HCT116 (cell line): Measurements from ENCODE around the gene ROR2. TPM values are rescaled to one million over a fixed set of nuclear protein-coding genes. Genes with fewer than 3 reads are reported as not detected.

Source experiments
- ATAC-seq: fragments of 200-7000 bp; cut with Tn5 transposase; 2 replicates; pipeline ENCODE4 v1.9.1; 2020; ENCODE audit warnings: mild to moderate bottlenecking, moderate library complexity
- BruUV-seq: library from RNA; stranded (reverse); fragments of 400-500 nt; replicated peaks from 2 replicates; lab custom pipeline; 2021; lab: Mats Ljungman, UMichigan
- CTCF ChIA-PET: fragments of 300-600 bp; sonication (Branson Sonifier 250); formaldehyde crosslinking; loops from one replicate; lab custom pipeline; 2021; ENCODE audit warnings: antibody characterized with exemption; lab: Charles Lee
- POLR2A ChIA-PET: fragments of 300-600, 350-600 bp; sonication (Branson Sonifier 250); formaldehyde crosslinking; loops from one replicate; lab custom pipeline; 2021; ENCODE audit warnings: antibody characterized with exemption; lab: Charles Lee
- RAD21 ChIA-PET, 2 experiments: fragments of 300-600 bp; sonication (Branson Sonifier 250); formaldehyde crosslinking; loops; one replicate each; lab custom pipeline; 2023; ENCODE audit warnings: low total read pairs in 2 of 2; ENCODE audit not compliant: uncharacterized antibody in 2 of 2, unreplicated experiment in 2 of 2, low non-redundant PET in 1 of 2; lab: Charles Lee
- DNase-seq: peaks from one replicate; pipeline ENCODE4 v3.0.0-alpha.2; 2010; ENCODE audit warnings: low read depth, low spot score
- H2AFZ ChIP-seq: fragments of 200-600 bp; shearing (Covaris generic), sonication (generic); 2 replicates; pipeline ENCODE4 v1.6.1; 2017; ENCODE audit warnings: low read depth, mixed run types, mixed read lengths, antibody characterized with exemption, low read length; ENCODE audit not compliant: poor library complexity, severe bottlenecking
- H3K27ac ChIP-seq: 2 replicates; pipeline ENCODE4 v1.5.1; 2012; ENCODE audit warnings: low read depth, low read length
- H3K27me3 ChIP-seq: fragments of 200-600 bp; sonication (generic); 2 replicates; pipeline ENCODE4 v1.6.1; 2016; ENCODE audit warnings: mixed run types, low read length, mixed read lengths; ENCODE audit not compliant: insufficient read depth
- H3K36me3 ChIP-seq, 2 experiments: fragments of 200-500 bp in 1 of 2; fragments of 200-600 bp in 1 of 2; sonication (Bioruptor generic) in 1 of 2; sonication (generic) in 1 of 2; 2 replicates each; pipeline versions ENCODE4 v1.5.1 to v1.6.1; 2014 to 2016; ENCODE audit warnings: low read length in 2 of 2, inconsistent platforms in 1 of 2, mixed read lengths in 1 of 2, mixed run types in 1 of 2; ENCODE audit not compliant: insufficient read depth in 2 of 2, control insufficient read depth in 1 of 2
- H3K4me1 ChIP-seq, 2 experiments: fragments of 200-600 bp in 1 of 2; sonication (generic) in 1 of 2; 2 replicates each; pipeline versions ENCODE4 v1.5.1 to v1.6.1; 2012 to 2017; ENCODE audit warnings: low read length in 2 of 2, inconsistent platforms in 1 of 2, mild to moderate bottlenecking in 1 of 2, mixed read lengths in 1 of 2, mixed run types in 1 of 2, moderate library complexity in 1 of 2; ENCODE audit not compliant: insufficient read depth in 2 of 2, control insufficient read depth in 1 of 2
- H3K4me2 ChIP-seq: fragments of 200-600 bp; sonication (generic); 2 replicates; pipeline ENCODE4 v1.6.1; 2017; ENCODE audit warnings: mixed run types, low read length, mixed read lengths
- H3K4me3 ChIP-seq, 2 experiments: fragments of 200-600 bp in 1 of 2; sonication (generic) in 1 of 2; replicated peaks in 1 of 2; 2 replicates each; pipeline ENCODE4 v1.5.1; 2011 to 2016; ENCODE audit warnings: low read length in 2 of 2, control low read depth in 1 of 2, low read depth in 1 of 2, mild to moderate bottlenecking in 1 of 2, mixed read lengths in 1 of 2, mixed run types in 1 of 2
- H3K79me2 ChIP-seq: fragments of 200-600 bp; sonication (generic); 2 replicates; pipeline ENCODE4 v1.6.1; 2017; ENCODE audit warnings: mild to moderate bottlenecking, mixed run types, low read length, moderate library complexity, mixed read lengths; ENCODE audit not compliant: insufficient read depth
- H3K9ac ChIP-seq: fragments of 200-600 bp; sonication (generic); 2 replicates; pipeline ENCODE4 v1.6.1; 2016; ENCODE audit warnings: low read length, mixed read lengths
- H3K9me2 ChIP-seq: fragments of 200-600 bp; sonication (generic), shearing (Covaris generic); 2 replicates; pipeline ENCODE4 v1.6.1; 2017; ENCODE audit warnings: mixed run types, mild to moderate bottlenecking, moderate library complexity; ENCODE audit not compliant: insufficient read depth
- H3K9me3 ChIP-seq, 2 experiments: fragments of 200-500 bp in 1 of 2; fragments of 200-600 bp in 1 of 2; sonication (Bioruptor generic) in 1 of 2; sonication (generic) in 1 of 2; 2 replicates each; pipeline ENCODE4 v1.6.1; 2014 to 2017; ENCODE audit warnings: low read length in 2 of 2, mixed read lengths in 2 of 2, inconsistent platforms in 1 of 2, low read depth in 1 of 2, mild to moderate bottlenecking in 1 of 2, mixed run types in 1 of 2, moderate library complexity in 1 of 2; ENCODE audit not compliant: control insufficient read depth in 1 of 2, insufficient read depth in 1 of 2
- H4K20me1 ChIP-seq: fragments of 200-600 bp; sonication (generic), shearing (Covaris generic); 2 replicates; pipeline ENCODE4 v1.6.1; 2017; ENCODE audit warnings: mixed run types, mild to moderate bottlenecking, moderate library complexity; ENCODE audit not compliant: insufficient read depth
- ATF3 ChIP-seq: IDR thresholded peaks from 2 replicates; pipeline ENCODE4 v1.6.1; 2012
- CEBPB ChIP-seq: IDR thresholded peaks from 2 replicates; pipeline ENCODE4 v1.6.1; 2012; ENCODE audit warnings: low read depth
- CTCF ChIP-seq, 3 experiments: fragments of 200-600 bp in 1 of 3; sonication (generic) in 1 of 3; IDR thresholded peaks in 2 of 3; conservative IDR thresholded peaks in 1 of 3; 2 replicates each; pipeline ENCODE4 v1.5.1; 2012 to 2017; ENCODE audit warnings: low read depth in 2 of 3, low read length in 2 of 3, antibody characterized with exemption in 1 of 3, borderline replicate concordance in 1 of 3, control low read depth in 1 of 3, mild to moderate bottlenecking in 1 of 3, mixed read lengths in 1 of 3, mixed run types in 1 of 3, moderate library complexity in 1 of 3; ENCODE audit not compliant: insufficient read depth in 1 of 3
- EGR1 ChIP-seq: IDR thresholded peaks from 2 replicates; pipeline ENCODE4 v1.6.1; 2012; ENCODE audit warnings: low read depth
- ELF1 ChIP-seq: IDR thresholded peaks from 2 replicates; pipeline ENCODE4 v1.6.1; 2012; ENCODE audit warnings: low read depth, borderline replicate concordance
- EZH2phosphoT487 ChIP-seq: fragments of 200-600 bp; IDR thresholded peaks from 2 replicates; pipeline ENCODE4 v1.6.1; 2018; ENCODE audit warnings: antibody characterized with exemption, borderline replicate concordance
- FOSL1 ChIP-seq: IDR thresholded peaks from 2 replicates; pipeline ENCODE4 v1.6.1; 2012; ENCODE audit warnings: low read depth
- JUND ChIP-seq: IDR thresholded peaks from 2 replicates; pipeline ENCODE4 v1.6.1; 2012
- POLR2AphosphoS5 ChIP-seq: IDR thresholded peaks from 2 replicates; pipeline ENCODE4 v1.6.1; 2011; ENCODE audit warnings: mild to moderate bottlenecking, low read depth, low read length, moderate library complexity
- RAD21 ChIP-seq: IDR thresholded peaks from 2 replicates; pipeline ENCODE4 v1.6.1; 2012; ENCODE audit warnings: low read depth, mild to moderate bottlenecking
- REST ChIP-seq: IDR thresholded peaks from 2 replicates; pipeline ENCODE4 v1.6.1; 2012; ENCODE audit warnings: low read depth
- SIN3A ChIP-seq: IDR thresholded peaks from 2 replicates; pipeline ENCODE4 v1.6.1; 2012; ENCODE audit warnings: low read depth
- SP1 ChIP-seq: IDR thresholded peaks from 2 replicates; pipeline ENCODE4 v1.6.1; 2012; ENCODE audit warnings: low read depth
- SRF ChIP-seq: IDR thresholded peaks from 2 replicates; pipeline ENCODE4 v1.6.1; 2012; ENCODE audit warnings: low read depth
- TCF7L2 ChIP-seq: IDR thresholded peaks from 2 replicates; pipeline ENCODE4 v1.7.0; 2011; ENCODE audit warnings: borderline replicate concordance, inconsistent platforms; ENCODE audit not compliant: insufficient read depth, insufficient read length; ENCODE audit errors: extremely low read depth
- ZFX ChIP-seq: fragments of 450-650 bp; IDR thresholded peaks from 2 replicates; pipeline ENCODE4 v1.6.1; 2017
- ZNF274 ChIP-seq: fragments of 200-500 bp; sonication (Bioruptor generic); IDR thresholded peaks from 2 replicates; pipeline ENCODE4 v1.6.1; 2014; ENCODE audit warnings: mild to moderate bottlenecking, low read depth, low read length, inconsistent platforms
- intact Hi-C: fragments of 100-400 bp; cut with micrococcal nuclease; formaldehyde crosslinking; loops from 2 replicates; pipeline ENCODE4 v1.10.0; 2022
- total RNA-seq: library from RNA; stranded (reverse); gene quantifications from one replicate; pipeline ENCODE4 v1.2.1, GENCODE V29; 2021; ENCODE audit not compliant: unreplicated experiment

The ROR2 gene
- total RNA-seq, 1 experiment from 2014 or later: 15.7 TPM

- no peak for TF ChIP-seq JUND
- no peak for TF ChIP-seq SP1
- TF ChIP-seq RAD21: no peak
- TF ChIP-seq EGR1: no peak
- no peak for TF ChIP-seq SRF
- H3K4me2 ChIP-seq: no peak overlapping the region
- H3K9me2 ChIP-seq: no peaks in the 10 kb centered on the region
- ATAC-seq: no peak
- no peaks in the 10 kb centered on the region for H3K4me1 ChIP-seq
- intact Hi-C loops: no loop called here
- RAD21 ChIA-PET: no interaction called here
- no peaks in the 10 kb centered on the region for H3K9me3 ChIP-seq
- no peak overlapping the region for H3K4me3 ChIP-seq
- no peak overlapping the region for H2AFZ ChIP-seq
- no peaks in the 10 kb centered on the region for H3K36me3 ChIP-seq
- no peaks in the 10 kb centered on the region for H4K20me1 ChIP-seq
- no TSS peak for BruUV-seq
- H3K27me3 ChIP-seq: no peaks in the 10 kb centered on the region
- DNase-seq: no peak
- H3K27ac ChIP-seq: no peak overlapping the region
- CTCF ChIA-PET: no interaction called here
- POLR2A ChIA-PET: no interaction called here
- 0 out of 2 replicates have a peak, but pooled peaks cover 5% of the 10 kb centered on the region for H3K79me2 ChIP-seq
- H3K9ac ChIP-seq: no peak overlapping the region
Observed at GRCh38 chr9:91783411-91783810, 166.6 kb downstream of the ROR2 start.

- CTCF ChIA-PET: no interaction called here
- BruUV-seq: no TSS peak
- TF ChIP-seq SIN3A (no peak), TCF7L2 (no peak), EZH2phosphoT487 (no peak), CEBPB (no peak), ZFX (no peak), SP1 (no peak), FOSL1 (no peak), CTCF (IDR thresholded peaks at IDR 0.05 in 2 of 3, conservative IDR thresholded peaks at IDR 0.05 in 1 of 3; ENCODE audit: borderline replicate concordance in 1 of 3, insufficient read depth in 1 of 3, low read depth in 2 of 3, low read length in 2 of 3) (no peak), RAD21 (no peak), ELF1 (no peak), REST (no peak), ZNF274 (no peak), POLR2AphosphoS5 (no peak), ATF3 (no peak)
Observed at GRCh38 chr9:91782708-91783214, 167.3 kb downstream of the ROR2 start.

More at GRCh38 chr9:91782708-91783214, 167.3 kb downstream of the ROR2 start:
- Histone ChIP-seq H3K79me2 (0 out of 2 replicates have a peak, but pooled peaks cover 5% of the 10 kb centered on the region), H2AFZ (no peak overlapping the region), H3K9me2 (no peaks in the 10 kb centered on the region), H3K27me3 (no peaks in the 10 kb centered on the region), H3K9ac (no peak overlapping the region), H3K4me1 (no peaks in the 10 kb centered on the region), H3K4me2 (no peak overlapping the region), H3K27ac (no peak overlapping the region), H3K4me3 (no peak overlapping the region), H3K36me3 (no peaks in the 10 kb centered on the region), H3K9me3 (no peaks in the 10 kb centered on the region), H4K20me1 (no peaks in the 10 kb centered on the region)
- intact Hi-C loops: no loop called here
- POLR2A ChIA-PET: no interaction called here
- ATAC-seq (no peak), DNase-seq (no peak)
- RAD21 ChIA-PET: no interaction called here
